Mesenchymal stem cell (in vitro differentiated cells and primary cell): ENCODE results near the gene SUSD5.

Experiments used
- DNase-seq: peaks from one replicate; pipeline ENCODE4 v3.0.0-alpha.2; 2013
- H2AFZ ChIP-seq: one replicate; pipeline ENCODE4 v1.6.1; 2013; ENCODE audit warnings: low read depth, mild to moderate bottlenecking, control low read depth, inconsistent platforms, low read length, moderate library complexity
- H2AK5ac ChIP-seq: 2 replicates; pipeline ENCODE4 v1.6.1; 2013; ENCODE audit warnings: low read length, moderate library complexity, mild to moderate bottlenecking, inconsistent platforms; ENCODE audit not compliant: severe bottlenecking
- H2BK120ac ChIP-seq: one replicate; pipeline ENCODE4 v1.6.1; 2013; ENCODE audit warnings: low read depth, mild to moderate bottlenecking, inconsistent platforms, low read length, moderate library complexity
- H2BK12ac ChIP-seq, 2 experiments: one replicate each; pipeline ENCODE4 v1.6.1; 2013; ENCODE audit warnings: inconsistent platforms in 2 of 2, low read length in 2 of 2, mild to moderate bottlenecking in 2 of 2, moderate library complexity in 2 of 2, control low read depth in 1 of 2
- H2BK15ac ChIP-seq: one replicate; pipeline ENCODE4 v1.6.1; 2013; ENCODE audit warnings: mild to moderate bottlenecking, low read depth, inconsistent platforms; ENCODE audit not compliant: poor library complexity, severe bottlenecking
- H2BK5ac ChIP-seq: 2 replicates; pipeline ENCODE4 v1.6.1; 2013; ENCODE audit warnings: low read depth, mild to moderate bottlenecking, low read length, control low read depth, inconsistent platforms; ENCODE audit not compliant: poor library complexity, severe bottlenecking
- H3K14ac ChIP-seq, 2 experiments: one replicate each; pipeline ENCODE4 v1.6.1; 2013; ENCODE audit warnings: inconsistent platforms in 2 of 2, low read length in 2 of 2, control low read depth in 1 of 2, mild to moderate bottlenecking in 1 of 2, moderate library complexity in 1 of 2
- H3K18ac ChIP-seq, 2 experiments: one replicate each; pipeline ENCODE4 v1.6.1; 2013; ENCODE audit warnings: inconsistent platforms in 2 of 2, low read length in 2 of 2, control low read depth in 1 of 2, low read depth in 1 of 2, mild to moderate bottlenecking in 1 of 2
- H3K23ac ChIP-seq, 2 experiments: one replicate each; pipeline ENCODE4 v1.6.1; 2013; ENCODE audit warnings: inconsistent platforms in 2 of 2, low read length in 2 of 2, mild to moderate bottlenecking in 2 of 2, moderate library complexity in 2 of 2, control low read depth in 1 of 2
- H3K27ac ChIP-seq: 2 replicates; pipeline ENCODE4 v1.5.1; 2013; ENCODE audit warnings: mild to moderate bottlenecking, moderate library complexity, low read length, control low read depth, inconsistent platforms; ENCODE audit not compliant: poor library complexity, severe bottlenecking
- H3K27me3 ChIP-seq, 2 experiments: 2 replicates each; pipeline versions ENCODE4 v1.6.1 to v1.7.0; 2013; ENCODE audit warnings: low read length in 2 of 2, mild to moderate bottlenecking in 2 of 2, moderate library complexity in 2 of 2, control low read depth in 1 of 2, inconsistent platforms in 1 of 2; ENCODE audit not compliant: control insufficient read depth in 1 of 2, insufficient read depth in 1 of 2
- H3K36me3 ChIP-seq, 2 experiments: 2 replicates each; pipeline versions ENCODE4 v1.6.1 to v1.7.0; 2013; ENCODE audit warnings: low read length in 2 of 2, control low read depth in 1 of 2, inconsistent platforms in 1 of 2, low read depth in 1 of 2, mild to moderate bottlenecking in 1 of 2; ENCODE audit not compliant: insufficient read depth in 2 of 2, control insufficient read depth in 1 of 2
- H3K4ac ChIP-seq, 2 experiments: one replicate each; pipeline ENCODE4 v1.6.1; 2013; ENCODE audit warnings: inconsistent platforms in 2 of 2, low read length in 2 of 2, mild to moderate bottlenecking in 2 of 2, moderate library complexity in 2 of 2, control low read depth in 1 of 2, low read depth in 1 of 2
- H3K4me1 ChIP-seq: 2 replicates; pipeline ENCODE4 v1.6.1; 2013; ENCODE audit warnings: low read depth, low read length, control low read depth; ENCODE audit not compliant: control insufficient read depth, insufficient read depth
- H3K4me2 ChIP-seq: 2 replicates; pipeline ENCODE4 v1.6.1; 2013; ENCODE audit warnings: low read length, mild to moderate bottlenecking, inconsistent platforms; ENCODE audit not compliant: poor library complexity, severe bottlenecking
- H3K4me3 ChIP-seq, 2 experiments: 2 replicates each; pipeline versions ENCODE4 v1.5.1 to v1.7.0; 2013; ENCODE audit warnings: low read length in 2 of 2, mild to moderate bottlenecking in 2 of 2, control low read depth in 1 of 2, low read depth in 1 of 2; ENCODE audit not compliant: insufficient read depth in 1 of 2
- H3K79me1 ChIP-seq: replicated peaks from 2 replicates; pipeline ENCODE4 v1.6.1; 2013; ENCODE audit warnings: mild to moderate bottlenecking, control low read depth, low read length, inconsistent platforms; ENCODE audit not compliant: poor library complexity, severe bottlenecking
- H3K9ac ChIP-seq: 2 replicates; pipeline ENCODE4 v1.7.0; 2013; ENCODE audit warnings: mild to moderate bottlenecking, low read length, moderate library complexity
- H3K9me3 ChIP-seq: 2 replicates; pipeline ENCODE4 v1.7.0; 2013; ENCODE audit warnings: mild to moderate bottlenecking, low read length; ENCODE audit not compliant: control insufficient read depth
- H4K8ac ChIP-seq: one replicate; pipeline ENCODE4 v1.6.1; 2013; ENCODE audit warnings: inconsistent platforms, mild to moderate bottlenecking, low read length, moderate library complexity
- H4K91ac ChIP-seq: one replicate; pipeline ENCODE4 v1.6.1; 2013; ENCODE audit warnings: mild to moderate bottlenecking, low read length, inconsistent platforms
- WGBS: methylation state at CpG from one replicate; pipeline ENCODE4 v1.1.7; 2013; ENCODE audit warnings: mixed read lengths; 5-methylcytosine and 5-hydroxymethylcytosine counted together

SUSD5 gene

GRCh38 chr3:33202711-33203457 is 15.7 kb downstream of the SUSD5 start:
- WGBS: 94% methylated on average over 6 of the region's 6 CpGs
- Histone ChIP-seq H3K14ac (peak overlapping the region in 1 of 2 experiments; percentile 38), H2AK5ac (no peak overlapping the region), H3K79me1 (no peaks in the 10 kb centered on the region), H3K4me3 (no peak overlapping the region), H2AFZ (no peak overlapping the region), H3K4me2 (no peak overlapping the region), H2BK5ac (no peak overlapping the region), H3K27me3 (no peaks in the 10 kb centered on the region), H3K4ac (no peak overlapping the region), H2BK120ac (no peak overlapping the region), H2BK12ac (no peak overlapping the region), H3K18ac (no peak overlapping the region), H3K36me3 (no peaks in the 10 kb centered on the region), H3K4me1 (peaks cover 2% of the 10 kb centered on the region), H4K8ac (no peak overlapping the region), H3K27ac (no peak overlapping the region), H2BK15ac (no peak overlapping the region), H3K9ac (no peak overlapping the region), H3K9me3 (peaks cover 4% of the 10 kb centered on the region), H4K91ac (no peak overlapping the region), H3K23ac (no peak overlapping the region)
- no peak for DNase-seq

- no peaks in the 10 kb centered on the region for H3K79me1 ChIP-seq
- no peak overlapping the region for H3K4ac ChIP-seq
- no peak overlapping the region for H3K9ac ChIP-seq
- H3K4me1 ChIP-seq: peaks cover 5% of the 10 kb centered on the region
- H2BK15ac ChIP-seq: peak overlapping the region; percentile 8
- H2AFZ ChIP-seq: no peak overlapping the region
- no peak for DNase-seq
- no peaks in the 10 kb centered on the region for H3K9me3 ChIP-seq
- no peak overlapping the region for H3K4me3 ChIP-seq
- H3K36me3 ChIP-seq: no peaks in the 10 kb centered on the region
- 74% methylated on average over 3 of the region's 3 CpGs for WGBS
- H3K18ac ChIP-seq: no peak overlapping the region
- no peak overlapping the region for H3K4me2 ChIP-seq
- peak overlapping the region in 1 of 2 experiments; percentile 64 for H3K23ac ChIP-seq
- H4K8ac ChIP-seq: no peak overlapping the region
- H2BK12ac ChIP-seq: no peak overlapping the region
- peaks cover 0 to 3% of the 10 kb centered on the region in 2 experiments for H3K27me3 ChIP-seq
- H2BK5ac ChIP-seq: no peak overlapping the region
- no peak overlapping the region for H4K91ac ChIP-seq
- H3K27ac ChIP-seq: no peak overlapping the region
- no peak overlapping the region for H3K14ac ChIP-seq
- no peak overlapping the region for H2BK120ac ChIP-seq
- no peak overlapping the region for H2AK5ac ChIP-seq
Measured at GRCh38 chr3:33201195-33201594, 17.4 kb downstream of the SUSD5 start.

GRCh38 chr3:33196538-33196937 is 22.1 kb downstream of the SUSD5 start:
- Histone ChIP-seq H3K4me1 (peaks cover 2% of the 10 kb centered on the region), H3K18ac (no peak overlapping the region), H2AK5ac (no peak overlapping the region), H3K4ac (no peak overlapping the region), H3K4me3 (no peak overlapping the region), H3K9me3 (no peaks in the 10 kb centered on the region), H3K14ac (no peak overlapping the region), H4K8ac (no peak overlapping the region), H2BK5ac (no peak overlapping the region), H2BK120ac (no peak overlapping the region), H2AFZ (no peak overlapping the region), H4K91ac (no peak overlapping the region), H3K4me2 (peak overlapping the region; percentile 9), H3K79me1 (no peaks in the 10 kb centered on the region), H2BK15ac (no peak overlapping the region), H3K36me3 (no peaks in the 10 kb centered on the region), H3K27ac (peak overlapping the region; percentile 22), H2BK12ac (no peak overlapping the region), H3K23ac (no peak overlapping the region), H3K9ac (no peak overlapping the region), H3K27me3 (peaks cover 0 to 7% of the 10 kb centered on the region in 2 experiments)
- no peak for DNase-seq
- WGBS: 94% methylated on average over 2 of the region's 3 CpGs

GRCh38 chr3:33194303-33194702 is 24.3 kb downstream of the SUSD5 start:
- H3K27me3 ChIP-seq: peaks cover 0 to 7% of the 10 kb centered on the region in 2 experiments
- H3K9ac ChIP-seq: no peak overlapping the region
- no peak overlapping the region for H3K14ac ChIP-seq
- H2BK15ac ChIP-seq: no peak overlapping the region
- no peak overlapping the region for H3K4me2 ChIP-seq
- H3K23ac ChIP-seq: no peak overlapping the region
- H2AFZ ChIP-seq: no peak overlapping the region
- no peaks in the 10 kb centered on the region for H3K36me3 ChIP-seq
- no peak overlapping the region for H3K4me3 ChIP-seq
- no peak overlapping the region for H2BK120ac ChIP-seq
- no peak overlapping the region for H2BK5ac ChIP-seq
- H2AK5ac ChIP-seq: no peak overlapping the region
- DNase-seq: no peak
- no peaks in the 10 kb centered on the region for H3K9me3 ChIP-seq
- WGBS: 83% methylated on average over 1 of the region's 1 CpG
- peaks cover 2% of the 10 kb centered on the region for H3K4me1 ChIP-seq
- H3K18ac ChIP-seq: no peak overlapping the region
- no peak overlapping the region for H4K91ac ChIP-seq
- no peak overlapping the region for H3K4ac ChIP-seq
- no peak overlapping the region for H4K8ac ChIP-seq
- no peaks in the 10 kb centered on the region for H3K79me1 ChIP-seq
- H2BK12ac ChIP-seq: no peak overlapping the region
- no peak overlapping the region for H3K27ac ChIP-seq
